ENCODE data around the gene RELT.

DNA sequence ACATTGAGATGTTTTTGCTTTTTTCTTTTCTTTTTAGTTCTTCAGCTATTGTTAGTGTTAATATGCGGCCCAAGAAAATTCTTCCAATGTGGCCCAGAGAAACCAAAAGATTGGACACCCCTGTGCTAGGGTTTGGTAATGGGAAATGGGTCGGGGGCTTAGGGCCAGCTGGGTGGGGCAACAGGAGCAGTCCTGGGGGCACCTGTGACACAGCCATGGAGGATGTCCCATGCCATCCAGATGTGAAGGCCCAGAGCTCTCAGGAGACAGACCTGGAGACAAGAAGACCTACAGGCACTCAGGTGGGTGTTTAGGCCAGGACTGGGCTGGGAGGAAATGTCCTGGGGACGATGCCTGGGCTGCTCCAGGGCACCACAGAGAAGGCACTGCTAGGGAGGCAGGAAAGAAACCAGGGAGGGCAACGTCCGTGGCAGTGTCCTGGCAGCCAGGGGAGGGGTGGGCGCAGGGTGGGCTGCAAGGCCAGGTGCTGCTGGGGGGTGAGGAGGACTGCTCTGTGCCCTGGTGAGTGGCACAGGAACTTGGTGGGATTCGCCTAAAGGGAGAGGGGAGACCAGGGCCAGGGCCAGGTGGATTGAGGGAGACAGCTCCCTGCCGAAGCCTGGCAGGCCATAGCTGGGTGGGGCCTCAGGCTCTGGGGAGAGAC is 21.4 kb downstream of the RELT start:
- TF ChIP-seq, protein P1, sequence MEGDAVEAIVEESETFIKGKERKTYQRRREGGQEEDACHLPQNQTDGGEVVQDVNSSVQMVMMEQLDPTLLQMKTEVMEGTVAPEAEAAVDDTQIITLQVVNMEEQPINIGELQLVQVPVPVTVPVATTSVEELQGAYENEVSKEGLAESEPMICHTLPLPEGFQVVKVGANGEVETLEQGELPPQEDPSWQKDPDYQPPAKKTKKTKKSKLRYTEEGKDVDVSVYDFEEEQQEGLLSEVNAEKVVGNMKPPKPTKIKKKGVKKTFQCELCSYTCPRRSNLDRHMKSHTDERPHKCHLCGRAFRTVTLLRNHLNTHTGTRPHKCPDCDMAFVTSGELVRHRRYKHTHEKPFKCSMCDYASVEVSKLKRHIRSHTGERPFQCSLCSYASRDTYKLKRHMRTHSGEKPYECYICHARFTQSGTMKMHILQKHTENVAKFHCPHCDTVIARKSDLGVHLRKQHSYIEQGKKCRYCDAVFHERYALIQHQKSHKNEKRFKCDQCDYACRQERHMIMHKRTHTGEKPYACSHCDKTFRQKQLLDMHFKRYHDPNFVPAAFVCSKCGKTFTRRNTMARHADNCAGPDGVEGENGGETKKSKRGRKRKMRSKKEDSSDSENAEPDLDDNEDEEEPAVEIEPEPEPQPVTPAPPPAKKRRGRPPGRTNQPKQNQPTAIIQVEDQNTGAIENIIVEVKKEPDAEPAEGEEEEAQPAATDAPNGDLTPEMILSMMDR (conservative IDR thresholded peaks at IDR 0.05): no peak
- no peak for TF ChIP-seq ZFX (IDR thresholded peaks at IDR 0.05)

Data from C4-2B (cell line).